HFF-Myc (cell line): ENCODE results near the gene SNED1.

Source experiments
- DNase-seq: peaks from one replicate; pipeline ENCODE4 v3.0.0-alpha.2; 2011; ENCODE audit warnings: low read depth; ENCODE audit errors: extremely low read depth
- H3K4me3 ChIP-seq: replicated peaks from 2 replicates; pipeline ENCODE4 v1.5.1; 2011; ENCODE audit warnings: low read depth, mild to moderate bottlenecking, control low read depth, low read length
- TF ChIP-seq, protein P1 (sequence below): IDR thresholded peaks from 2 replicates; pipeline ENCODE4 v1.5.1; 2012; ENCODE audit warnings: mild to moderate bottlenecking, low read depth, low read length, control low read depth; ENCODE audit errors: missing control alignments

The SNED1 gene

DNA sequence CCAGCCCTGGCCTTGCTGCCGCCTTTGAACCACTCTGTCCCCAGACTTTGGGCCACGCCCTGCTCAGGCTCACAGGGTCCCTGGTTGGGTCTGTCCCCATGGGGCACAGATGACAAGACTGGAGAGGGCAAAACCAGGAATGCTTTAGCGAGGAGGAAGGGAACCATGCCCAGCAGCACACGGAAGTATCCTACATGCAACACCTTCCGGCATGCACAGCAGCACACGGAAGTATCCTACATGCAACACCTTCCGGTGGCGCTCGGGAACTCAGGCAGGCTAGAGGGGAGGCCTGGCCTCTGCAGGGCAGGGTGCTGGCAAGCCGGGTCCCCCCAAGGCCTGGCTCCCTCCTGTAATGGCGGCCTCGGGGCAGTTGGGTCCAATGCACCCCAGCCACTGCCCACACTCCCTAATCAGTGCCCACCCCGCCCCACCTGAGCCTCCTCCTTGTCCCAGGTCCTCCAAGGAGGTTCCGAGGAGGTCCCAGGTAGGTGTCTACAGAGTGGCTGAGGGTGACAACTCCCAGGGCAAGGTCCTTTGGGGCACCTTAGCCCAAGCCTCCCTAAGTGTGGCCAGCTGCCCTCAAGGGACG, 33.6 kb upstream of the SNED1 start:
- TF ChIP-seq, protein P1, sequence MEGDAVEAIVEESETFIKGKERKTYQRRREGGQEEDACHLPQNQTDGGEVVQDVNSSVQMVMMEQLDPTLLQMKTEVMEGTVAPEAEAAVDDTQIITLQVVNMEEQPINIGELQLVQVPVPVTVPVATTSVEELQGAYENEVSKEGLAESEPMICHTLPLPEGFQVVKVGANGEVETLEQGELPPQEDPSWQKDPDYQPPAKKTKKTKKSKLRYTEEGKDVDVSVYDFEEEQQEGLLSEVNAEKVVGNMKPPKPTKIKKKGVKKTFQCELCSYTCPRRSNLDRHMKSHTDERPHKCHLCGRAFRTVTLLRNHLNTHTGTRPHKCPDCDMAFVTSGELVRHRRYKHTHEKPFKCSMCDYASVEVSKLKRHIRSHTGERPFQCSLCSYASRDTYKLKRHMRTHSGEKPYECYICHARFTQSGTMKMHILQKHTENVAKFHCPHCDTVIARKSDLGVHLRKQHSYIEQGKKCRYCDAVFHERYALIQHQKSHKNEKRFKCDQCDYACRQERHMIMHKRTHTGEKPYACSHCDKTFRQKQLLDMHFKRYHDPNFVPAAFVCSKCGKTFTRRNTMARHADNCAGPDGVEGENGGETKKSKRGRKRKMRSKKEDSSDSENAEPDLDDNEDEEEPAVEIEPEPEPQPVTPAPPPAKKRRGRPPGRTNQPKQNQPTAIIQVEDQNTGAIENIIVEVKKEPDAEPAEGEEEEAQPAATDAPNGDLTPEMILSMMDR: no peak
- no peak for DNase-seq
- no peak overlapping the region for H3K4me3 ChIP-seq

DNA sequence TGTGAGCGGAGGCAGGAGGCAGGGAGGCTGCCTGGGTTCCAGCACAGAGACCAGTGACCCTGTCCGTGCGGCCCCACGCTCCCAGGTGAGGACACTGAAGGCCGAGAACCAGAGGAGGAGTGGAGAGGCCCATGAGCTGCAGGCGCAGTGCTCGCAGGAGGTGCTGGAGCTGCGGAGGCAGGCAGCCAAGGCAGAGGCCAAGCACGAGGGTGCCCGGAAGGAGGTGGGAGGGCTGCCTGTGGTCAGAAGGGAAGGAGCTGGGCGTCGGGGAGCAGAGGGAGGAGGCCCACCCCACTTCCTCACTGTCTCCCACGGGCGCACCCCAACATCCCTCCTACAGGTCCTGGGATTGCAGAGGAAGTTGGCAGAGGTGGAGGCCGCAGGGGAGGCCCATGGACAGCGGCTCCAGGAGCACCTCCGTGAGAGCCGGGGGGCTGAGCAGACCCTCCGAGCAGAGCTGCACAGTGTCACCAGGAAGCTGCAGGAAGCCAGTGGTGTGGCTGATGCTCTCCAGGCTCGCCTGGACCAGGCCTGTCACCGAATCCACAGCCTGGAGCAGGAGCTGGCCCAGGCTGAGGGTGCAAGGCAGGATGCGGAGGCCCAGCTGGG, 33.0 kb upstream of the SNED1 start:
- TF ChIP-seq, protein P1: no peak
- no peak overlapping the region for H3K4me3 ChIP-seq
- DNase-seq: no peak

DNA sequence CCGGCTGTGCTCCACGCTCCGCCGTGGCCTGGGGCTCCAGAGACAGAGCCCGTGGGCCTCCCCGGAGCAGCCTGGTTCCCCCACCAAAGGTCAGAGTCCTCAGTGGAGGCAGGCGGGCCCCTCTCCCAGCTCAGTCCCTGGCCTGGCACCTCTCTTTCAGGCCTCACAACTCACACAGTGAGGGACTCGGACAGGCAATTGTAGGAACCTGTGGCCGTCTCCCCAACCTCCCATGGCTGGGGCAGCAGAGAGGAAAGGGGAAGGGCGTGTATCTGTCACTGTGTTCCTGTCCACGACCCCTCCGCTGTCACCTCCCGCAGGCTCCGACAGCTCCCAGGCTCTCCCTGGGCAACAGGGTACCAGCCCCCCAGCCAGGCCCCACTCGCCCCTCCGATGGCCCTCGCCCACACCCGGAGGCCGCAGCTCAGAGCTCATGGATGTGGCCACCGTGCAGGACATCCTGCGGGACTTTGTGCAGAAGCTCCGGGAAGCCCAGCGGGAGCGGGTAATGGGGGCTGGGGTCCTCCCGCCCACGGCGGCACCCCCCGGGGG, 32.4 kb upstream of the SNED1 start:
- TF ChIP-seq, protein P1: no peak
- no peak for DNase-seq
- no peak overlapping the region for H3K4me3 ChIP-seq

DNA sequence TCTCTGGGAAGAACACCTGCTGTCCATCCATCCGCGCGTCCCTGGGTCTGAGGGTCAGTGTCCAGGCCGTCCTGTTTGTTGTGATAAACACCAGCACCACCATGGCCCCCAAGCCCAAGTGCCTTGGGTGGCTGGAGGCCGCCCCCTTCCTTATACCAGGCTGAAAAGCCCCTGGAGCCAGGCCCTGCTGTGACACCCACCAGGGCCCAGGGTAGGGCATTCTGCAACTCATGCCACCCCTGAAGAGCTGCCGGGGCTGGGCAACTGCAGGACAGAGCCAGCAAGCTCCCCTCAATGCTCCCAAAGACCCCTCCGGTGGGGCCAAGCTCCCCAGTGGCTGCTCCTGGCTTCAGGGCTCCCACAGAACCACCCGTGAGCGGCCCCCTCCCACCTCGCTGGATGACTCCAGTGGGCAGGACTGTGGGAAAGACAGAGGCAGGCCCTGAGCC, 31.9 kb upstream of the SNED1 start:
- TF ChIP-seq, protein P1: no peak
- H3K4me3 ChIP-seq: no peak overlapping the region
- no peak for DNase-seq

DNA sequence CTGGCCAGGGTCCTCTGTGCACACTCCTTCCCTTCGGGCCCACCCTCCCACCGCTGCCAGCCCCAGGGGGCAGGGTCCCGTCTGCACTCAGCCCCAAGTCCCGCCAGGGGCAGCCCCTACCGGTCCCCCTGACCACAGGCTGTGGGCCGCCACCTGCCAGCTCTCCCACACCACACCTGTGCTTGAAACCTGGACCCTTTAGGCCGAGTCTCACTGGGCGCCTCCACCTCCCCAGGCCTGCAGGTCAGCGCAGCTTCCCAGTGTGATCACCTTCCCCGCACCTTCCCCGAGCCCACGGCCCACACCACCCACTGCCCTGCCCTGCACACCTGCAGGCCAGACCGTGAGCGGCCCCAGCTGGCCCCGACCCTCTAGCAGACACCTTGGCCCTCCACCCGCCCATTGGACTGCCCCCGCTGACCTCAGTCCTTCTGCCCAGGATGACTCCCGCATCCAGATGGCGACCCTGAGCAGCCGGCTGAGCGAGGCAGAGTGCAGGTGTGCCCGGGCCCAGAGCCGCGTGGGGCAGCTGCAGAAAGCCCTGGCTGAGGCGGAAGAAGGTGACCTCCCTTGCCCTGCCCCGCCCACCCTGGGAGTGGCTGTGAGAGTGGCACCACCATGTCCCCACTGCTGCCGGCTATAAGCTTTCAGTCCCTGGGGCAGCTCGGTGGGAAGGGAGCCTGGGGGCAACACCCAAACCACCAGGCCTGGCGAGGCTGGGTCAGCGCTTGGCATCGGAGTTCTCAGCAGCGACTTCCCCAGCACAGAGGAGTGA, 31.3 kb upstream of the SNED1 start:
- H3K4me3 ChIP-seq: no peak overlapping the region
- TF ChIP-seq, protein P1: no peak
- DNase-seq: no peak

DNA sequence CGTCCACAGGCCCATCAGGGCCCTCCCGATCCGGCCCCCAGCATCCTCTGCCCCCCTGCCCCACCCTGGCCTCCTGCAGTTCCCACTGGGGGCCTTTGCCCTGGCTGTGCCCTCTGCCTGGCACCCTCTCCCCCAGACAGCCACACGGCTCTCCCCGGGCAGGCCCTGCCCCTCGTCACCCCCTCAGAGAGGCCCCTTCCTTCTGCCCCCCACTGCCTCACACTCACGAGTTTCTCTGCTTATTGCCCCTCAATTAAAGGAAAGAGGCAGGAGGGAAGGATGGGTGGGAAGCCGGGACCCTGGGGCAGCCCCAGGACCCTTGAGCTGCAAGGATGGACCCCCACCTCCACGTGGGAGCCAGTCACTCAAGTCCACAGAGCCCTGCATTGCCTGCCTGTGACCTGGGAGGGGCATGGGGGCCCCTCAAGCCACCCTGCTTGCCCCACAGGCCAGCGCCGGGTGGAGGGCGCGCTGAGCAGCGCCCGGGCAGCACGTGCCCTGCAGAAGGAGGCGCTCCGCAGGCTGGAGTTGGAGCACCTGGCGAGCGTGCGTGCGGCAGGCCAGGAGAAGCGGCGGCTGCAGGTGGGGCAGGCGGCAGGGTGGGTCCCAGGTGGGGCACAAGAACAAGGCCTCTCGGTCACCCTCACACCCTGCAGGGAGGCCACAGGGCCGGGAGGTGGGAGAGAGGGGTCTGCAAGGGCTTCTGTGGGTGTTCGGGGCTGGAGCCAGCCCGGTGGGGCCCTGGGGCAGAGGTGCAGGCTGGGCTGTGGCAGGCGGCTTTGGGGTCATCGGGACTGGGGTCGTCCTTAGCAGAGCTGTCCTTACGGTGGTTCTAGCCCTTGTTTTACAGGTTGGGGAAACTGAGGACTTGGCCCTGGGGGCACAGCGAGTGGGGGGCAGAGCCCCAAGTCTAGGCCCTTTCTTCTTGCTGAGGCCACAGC, 30.5 kb upstream of the SNED1 start:
- H3K4me3 ChIP-seq: no peak overlapping the region
- TF ChIP-seq, protein P1: no peak
- DNase-seq: no peak
